A673 (cell line): ENCODE data around the gene HMCN1.

Experiments
- EZH2 ChIP-seq: fragments of 200-600 bp; sonication (generic); IDR thresholded peaks from 2 replicates; pipeline ENCODE4 v1.6.1; 2017; ENCODE audit warnings: borderline replicate concordance, low read depth, mild to moderate bottlenecking, mixed read lengths, antibody characterized with exemption, low read length; ENCODE audit not compliant: poor library complexity, severe bottlenecking
- TF ChIP-seq, protein P1 (sequence below): fragments of 300-800, 200-600 bp; sonication (generic); conservative IDR thresholded peaks from 2 replicates; pipeline ENCODE4 v1.5.1; 2017; ENCODE audit warnings: low read depth, mild to moderate bottlenecking, antibody characterized with exemption, low read length, moderate library complexity, mixed read lengths

DNA sequence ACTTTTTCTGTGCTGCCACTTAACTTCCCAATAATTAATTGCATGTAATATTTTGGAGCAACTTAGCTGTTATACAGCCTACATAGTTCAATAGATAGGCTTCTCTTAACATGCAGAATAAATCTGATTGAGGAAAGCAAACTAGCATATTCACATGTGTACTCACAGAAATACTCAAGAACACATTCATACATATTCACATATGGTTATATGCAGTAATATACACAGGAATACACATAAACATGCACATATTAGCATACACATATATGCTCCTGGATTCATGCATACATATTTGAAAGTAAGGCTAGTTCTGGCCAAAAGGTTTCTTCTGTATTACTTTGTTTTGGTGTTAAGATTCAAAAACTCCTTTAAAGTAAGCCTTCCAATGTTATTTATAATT, 73.1 kb downstream of the HMCN1 start:
- TF ChIP-seq, protein P1, sequence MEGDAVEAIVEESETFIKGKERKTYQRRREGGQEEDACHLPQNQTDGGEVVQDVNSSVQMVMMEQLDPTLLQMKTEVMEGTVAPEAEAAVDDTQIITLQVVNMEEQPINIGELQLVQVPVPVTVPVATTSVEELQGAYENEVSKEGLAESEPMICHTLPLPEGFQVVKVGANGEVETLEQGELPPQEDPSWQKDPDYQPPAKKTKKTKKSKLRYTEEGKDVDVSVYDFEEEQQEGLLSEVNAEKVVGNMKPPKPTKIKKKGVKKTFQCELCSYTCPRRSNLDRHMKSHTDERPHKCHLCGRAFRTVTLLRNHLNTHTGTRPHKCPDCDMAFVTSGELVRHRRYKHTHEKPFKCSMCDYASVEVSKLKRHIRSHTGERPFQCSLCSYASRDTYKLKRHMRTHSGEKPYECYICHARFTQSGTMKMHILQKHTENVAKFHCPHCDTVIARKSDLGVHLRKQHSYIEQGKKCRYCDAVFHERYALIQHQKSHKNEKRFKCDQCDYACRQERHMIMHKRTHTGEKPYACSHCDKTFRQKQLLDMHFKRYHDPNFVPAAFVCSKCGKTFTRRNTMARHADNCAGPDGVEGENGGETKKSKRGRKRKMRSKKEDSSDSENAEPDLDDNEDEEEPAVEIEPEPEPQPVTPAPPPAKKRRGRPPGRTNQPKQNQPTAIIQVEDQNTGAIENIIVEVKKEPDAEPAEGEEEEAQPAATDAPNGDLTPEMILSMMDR = no peak
- TF ChIP-seq EZH2 = no peak
